OCI-LY1 (cell line): ENCODE data around the gene AGPAT3.

Experiments used
- H2AFZ ChIP-seq: fragments of 200-600 bp; sonication (generic), shearing (Covaris generic); 2 replicates; pipeline ENCODE4 v1.6.0; 2014; ENCODE audit warnings: antibody characterized with exemption, mild to moderate bottlenecking, low read length
- H3F3A ChIP-seq: fragments of 200-600 bp; sonication (generic), shearing (Covaris generic); 2 replicates; pipeline ENCODE4 v1.6.0; 2014; ENCODE audit warnings: mild to moderate bottlenecking, antibody characterized with exemption, low read length, moderate library complexity; ENCODE audit not compliant: insufficient read depth
- H3K27ac ChIP-seq: fragments of 200-600 bp; sonication (generic); 2 replicates; pipeline ENCODE4 v1.5.1; 2014; ENCODE audit warnings: low read length, mixed run types, mild to moderate bottlenecking, low read depth; ENCODE audit not compliant: poor library complexity, severe bottlenecking
- H3K27me3 ChIP-seq: fragments of 200-600 bp; sonication (generic); 2 replicates; pipeline ENCODE4 v1.6.0; 2014; ENCODE audit warnings: antibody characterized with exemption, mild to moderate bottlenecking, low read length, moderate library complexity; ENCODE audit not compliant: insufficient read depth
- H3K36me3 ChIP-seq: fragments of 200-600 bp; sonication (generic); 2 replicates; pipeline ENCODE4 v1.6.1; 2014; ENCODE audit warnings: mild to moderate bottlenecking, antibody characterized with exemption, low read length, moderate library complexity, mixed read lengths; ENCODE audit not compliant: insufficient read depth
- H3K4me1 ChIP-seq: fragments of 200-600 bp; sonication (generic); 2 replicates; pipeline ENCODE4 v1.5.1; 2014; ENCODE audit warnings: mild to moderate bottlenecking, low read length, moderate library complexity; ENCODE audit not compliant: insufficient read depth, severe bottlenecking
- H3K4me2 ChIP-seq: fragments of 200-600 bp; sonication (generic), shearing (Covaris generic); 2 replicates; pipeline ENCODE4 v1.6.1; 2014; ENCODE audit warnings: low read length
- H3K4me3 ChIP-seq: fragments of 200-600 bp; sonication (generic); 2 replicates; pipeline ENCODE4 v1.5.1; 2014; ENCODE audit warnings: low read length, low read depth, mild to moderate bottlenecking, mixed read lengths; ENCODE audit not compliant: poor library complexity, severe bottlenecking
- H3K79me2 ChIP-seq: fragments of 200-600 bp; shearing (Covaris generic); 2 replicates; pipeline ENCODE4 v1.6.1; 2016; ENCODE audit warnings: mixed run types, low read length, mixed read lengths; ENCODE audit not compliant: insufficient read depth
- H3K9ac ChIP-seq: fragments of 200-600 bp; sonication (generic), shearing (Covaris generic); 2 replicates; pipeline ENCODE4 v1.6.1; 2014; ENCODE audit warnings: mild to moderate bottlenecking, low read length, mixed read lengths
- H3K9me2 ChIP-seq: fragments of 200-600 bp; sonication (generic), shearing (Covaris generic); 2 replicates; pipeline ENCODE4 v1.6.1; 2014; ENCODE audit warnings: low read depth, mild to moderate bottlenecking, low read length, mixed read lengths
- H3K9me3 ChIP-seq: fragments of 200-600 bp; shearing (Covaris generic); 2 replicates; pipeline ENCODE4 v1.6.1; 2014; ENCODE audit warnings: low read length, mixed read lengths
- H4K20me1 ChIP-seq: fragments of 200-600 bp; sonication (generic), shearing (Covaris generic); 2 replicates; pipeline ENCODE4 v1.6.0; 2016; ENCODE audit warnings: mild to moderate bottlenecking, low read length; ENCODE audit not compliant: insufficient read depth
- CTCF ChIP-seq: fragments of 200-600 bp; sonication (generic), shearing (Covaris generic); IDR thresholded peaks from 2 replicates; pipeline ENCODE4 v1.5.1; 2017; ENCODE audit warnings: mild to moderate bottlenecking, antibody characterized with exemption, low read length, moderate library complexity, mixed read lengths
- EZH2 ChIP-seq: fragments of 200-600 bp; sonication (generic), shearing (Covaris generic); IDR thresholded peaks from 2 replicates; pipeline ENCODE4 v1.8.0; 2017; ENCODE audit warnings: borderline replicate concordance, mixed run types, mild to moderate bottlenecking, antibody characterized with exemption, low read length, moderate library complexity, mixed read lengths

Gene AGPAT3

GRCh38 chr21:43908167-43908566 is 43.1 kb downstream of the AGPAT3 start:
- Histone ChIP-seq H3K36me3 (peaks cover 16% of the 10 kb centered on the region; the same call in 1 of the 2 replicates), H4K20me1 (no peaks in the 10 kb centered on the region)

GRCh38 chr21:43909741-43910400 is 44.8 kb downstream of the AGPAT3 start:
- H3K27ac ChIP-seq: no peak overlapping the region
- H3K4me1 ChIP-seq: peaks cover 16% of the 10 kb centered on the region
- H3K27me3 ChIP-seq: no peaks in the 10 kb centered on the region
- no peak overlapping the region for H3K4me3 ChIP-seq
- H3K9me3 ChIP-seq: peaks cover 6% of the 10 kb centered on the region; the same call in 1 of the 2 replicates
- H3K9me2 ChIP-seq: no peaks in the 10 kb centered on the region
- no peaks in the 10 kb centered on the region for H4K20me1 ChIP-seq
- H3K36me3 ChIP-seq: peaks cover 16% of the 10 kb centered on the region; the same call in 1 of the 2 replicates
- no peak overlapping the region for H3K9ac ChIP-seq
- TF ChIP-seq EZH2 (no peak), CTCF (no peak)
- no peaks in the 10 kb centered on the region for H3F3A ChIP-seq
- no peak overlapping the region for H3K4me2 ChIP-seq
- H3K79me2 ChIP-seq: no peaks in the 10 kb centered on the region
- no peak overlapping the region for H2AFZ ChIP-seq

More at GRCh38 chr21:43908167-43908566, 43.1 kb downstream of the AGPAT3 start:
- Histone ChIP-seq H3K4me2 (no peak overlapping the region), H3K4me1 (peaks cover 12% of the 10 kb centered on the region), H3K9ac (no peak overlapping the region), H3K9me3 (peaks cover 4% of the 10 kb centered on the region; the same call in 1 of the 2 replicates), H3K79me2 (no peaks in the 10 kb centered on the region), H3K27me3 (no peaks in the 10 kb centered on the region), H2AFZ (no peak overlapping the region), H3K9me2 (no peaks in the 10 kb centered on the region), H3K4me3 (no peak overlapping the region), H3F3A (no peaks in the 10 kb centered on the region), H3K27ac (no peak overlapping the region)
- TF ChIP-seq CTCF: no peak
- TF ChIP-seq EZH2: no peak

GRCh38 chr21:43910460-43910859 is 45.4 kb downstream of the AGPAT3 start:
- Histone ChIP-seq H3K27me3 (no peaks in the 10 kb centered on the region), H3K9ac (no peak overlapping the region), H2AFZ (no peak overlapping the region), H3F3A (no peaks in the 10 kb centered on the region), H3K36me3 (peaks cover 16% of the 10 kb centered on the region; the same call in 1 of the 2 replicates), H4K20me1 (no peaks in the 10 kb centered on the region), H3K79me2 (no peaks in the 10 kb centered on the region), H3K27ac (no peak overlapping the region), H3K9me2 (no peaks in the 10 kb centered on the region), H3K4me3 (no peak overlapping the region), H3K4me2 (no peak overlapping the region), H3K9me3 (peaks cover 6% of the 10 kb centered on the region; the same call in 1 of the 2 replicates), H3K4me1 (peaks cover 16% of the 10 kb centered on the region)
- TF ChIP-seq EZH2 (no peak), CTCF (no peak)
